H1 (cell line): ENCODE results near the gene SEMA3A. TPM values are rescaled to one million over a fixed set of nuclear protein-coding genes. Genes with fewer than 3 reads are reported as not detected.

Experiments
- RFX5 ChIP-seq: IDR thresholded peaks from 2 replicates; pipeline ENCODE4 v1.6.1; 2011; ENCODE audit warnings: low read depth, low read length, improper control_type of control experiment, borderline replicate concordance
- TBP ChIP-seq: IDR thresholded peaks from 2 replicates; pipeline ENCODE4 v1.6.1; 2011; ENCODE audit warnings: low read depth, low read length, improper control_type of control experiment
- polyA plus RNA-seq, 7 experiments: library from polyadenylated mRNA; depleted of rRNA in 3 of 7; stranded (reverse) in 5 of 7; unstranded in 2 of 7; fragments of >200 nt in 5 of 7; fragments of 200-250 nt in 2 of 7; gene quantifications; 1 replicate in 5 of 7; 2 replicates in 1 of 7; 4 replicates in 1 of 7; pipeline versions ENCODE4 v1.2.1 to v1.2.3, GENCODE V29; 2011 to 2013; ENCODE audit warnings: missing spikeins in 2 of 7, mixed read lengths in 2 of 7
- total RNA-seq: library from RNA; stranded (reverse); fragmentation: NEBNext Ultra II Directional; extraction: Animal tissue kit (Norgen Biotek cat#: 25700); gene quantifications from 2 replicates; pipeline ENCODE4 v1.2.1, GENCODE V29; 2021

SEMA3A gene
- total and polyA plus RNA-seq, 2 of the 8 experiments (the other 6 are each of a cell fraction or from before 2014, with no cell fraction given) = 8.1 to 45.9 TPM

DNA sequence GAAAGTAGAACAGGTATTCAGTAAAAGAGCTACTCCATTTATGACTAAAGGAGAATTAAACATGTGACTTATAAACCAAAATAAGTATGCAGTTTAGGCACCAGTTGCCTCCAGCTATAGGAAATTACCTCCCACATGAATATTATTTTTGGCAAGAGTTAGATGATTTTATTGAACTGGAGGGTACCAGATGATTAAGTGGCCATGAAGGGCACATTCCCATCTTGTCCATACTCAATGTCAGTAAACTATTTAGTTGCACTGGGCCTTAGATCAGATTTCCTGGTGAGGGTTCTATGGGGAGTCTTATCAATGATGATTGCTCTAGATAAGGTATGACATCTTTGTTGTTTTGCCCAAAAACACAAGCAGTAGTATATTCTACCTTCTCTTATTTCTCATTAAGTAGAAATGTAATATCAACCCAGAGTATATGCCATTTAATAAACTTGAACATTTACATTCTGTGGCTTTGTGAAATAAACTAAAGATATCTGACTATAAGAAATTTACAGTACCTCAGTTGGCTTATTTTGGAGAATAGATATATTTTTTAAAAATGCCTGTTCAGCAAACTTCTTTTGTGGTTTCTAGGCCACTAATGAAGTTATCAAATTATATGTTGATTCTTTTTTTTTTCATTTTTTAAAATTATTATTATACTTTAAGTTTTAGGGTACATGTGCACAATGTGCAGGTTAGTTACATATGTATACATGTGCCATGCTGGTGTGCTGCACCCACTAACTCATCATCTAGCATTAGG is 145.3 kb downstream of the SEMA3A start (continued):
- TF ChIP-seq RFX5 (no peak), TBP (no peak)
